Stomach (tissue), 9 donors: Measurements from ENCODE around the gene SERPIND1. TPM values are rescaled to one million over a fixed set of nuclear protein-coding genes. Genes with fewer than 3 reads are reported as not detected.
"Not testable (repeated sequence)": the region's sequence is repeated elsewhere in the genome, so short reads cannot be mapped to it uniquely, and the experiment has no call there.

Experiments
- DNase-seq, 2 donors: peaks; one replicate each; pipeline versions ENCODE4 v3.0.0 to v3.0.0-alpha.2; 2013 to 2019
- H3K27ac ChIP-seq, 5 donors: fragments of 200-600 bp in 4 of 5; sonication (generic) in 4 of 5; one replicate each; pipeline ENCODE4 v1.5.1; 2013 to 2019; ENCODE audit warnings: mild to moderate bottlenecking in 1 of 5, moderate library complexity in 1 of 5
- H3K27me3 ChIP-seq, 3 donors: fragments of 200-600 bp; sonication (generic); one replicate each; pipeline ENCODE4 v1.5.1; 2017 to 2019; ENCODE audit warnings: mixed run types in 1 of 3
- H3K36me3 ChIP-seq, 4 donors: fragments of 200-600 bp; sonication (generic); 1 replicate in 3 of 4; 2 replicates in 1 of 4; pipeline ENCODE4 v1.5.1; 2016 to 2019
- H3K4me1 ChIP-seq, 4 donors: fragments of 200-600 bp; sonication (generic); one replicate each; pipeline ENCODE4 v1.5.1; 2016 to 2019
- H3K4me3 ChIP-seq, 4 donors: fragments of 200-600 bp; sonication (generic) in 3 of 4; one replicate each; pipeline ENCODE4 v1.5.1; 2016 to 2019; ENCODE audit warnings: mild to moderate bottlenecking in 1 of 4
- H3K9me3 ChIP-seq, 4 donors: fragments of 200-600 bp; sonication (generic); one replicate each; pipeline ENCODE4 v1.5.1; 2016 to 2019
- CTCF ChIP-seq, 7 experiments: fragments of 450-650 bp in 4 of 7; fragments of 200-600 bp in 3 of 7; sonication (generic) in 3 of 7; IDR thresholded peaks; one replicate each; pipeline ENCODE4 v1.5.1; 2016 to 2019; ENCODE audit warnings: antibody characterized with exemption in 7 of 7, control low read depth in 2 of 7, mild to moderate bottlenecking in 1 of 7
- EP300 ChIP-seq: sonication (generic); formaldehyde crosslinking; IDR thresholded peaks from one replicate; pipeline ENCODE4 v1.6.1; 2017; ENCODE audit warnings: antibody characterized with exemption
- POLR2A ChIP-seq, 4 donors: fragments of 450-650 bp; IDR thresholded peaks; one replicate each; pipeline ENCODE4 v1.6.1; 2016; ENCODE audit warnings: antibody characterized with exemption in 4 of 4, control low read depth in 2 of 4, mild to moderate bottlenecking in 1 of 4, moderate library complexity in 1 of 4
- POLR2AphosphoS5 ChIP-seq, 3 donors: sonication (generic); formaldehyde crosslinking; IDR thresholded peaks; one replicate each; pipeline ENCODE4 v1.6.1; 2016; ENCODE audit warnings: antibody characterized with exemption in 3 of 3
- WGBS, 5 donors: extraction: QIAGEN DNeasy Blood & Tissue Kit in 3 of 5; methylation state at CpG; one replicate each; pipeline versions ENCODE4 v1.1.5 to v1.1.7; 2013 to 2018; 5-methylcytosine and 5-hydroxymethylcytosine counted together
- intact Hi-C: fragments of 100-400 bp; cut with DNase I; formaldehyde crosslinking; loops from one replicate; pipeline ENCODE4 v1.15.1; 2023; ENCODE audit warnings: low total_unique reads
- polyA plus RNA-seq, 3 donors: library from polyadenylated mRNA; stranded (reverse); fragments of 200-250 nt; gene quantifications; one replicate each; pipeline ENCODE4 v1.2.3, GENCODE V29; 2013
- total RNA-seq, 5 donors: library from RNA; depleted of rRNA; stranded (reverse); fragments of >200 nt; gene quantifications; one replicate each; pipeline versions ENCODE4 v1.1.0 to v1.2.3, GENCODE V29; 2014 to 2016
- donor health status: healthy with polysubstance abuse.
- donor health status: Bipolar disorder and iron deficiency.
- donor health status: healthy.

The SERPIND1 gene
- total and polyA plus RNA-seq, 8 donors = 0.10 to 0.55 (median 0.46) TPM; not detected in 5

GRCh38 chr22:20822240-20822639 lies 48.3 kb downstream of the SERPIND1 start:
- no peak for DNase-seq
- Histone ChIP-seq H3K27me3 (no peaks in the 10 kb centered on the region), H3K4me3 (no peak overlapping the region), H3K9me3 (no peaks in the 10 kb centered on the region), H3K4me1 (no peaks in the 10 kb centered on the region), H3K27ac (no peak overlapping the region), H3K36me3 (peaks cover 28 to 94% (median 82%) of the 10 kb centered on the region in 4 donors)
- intact Hi-C loops = no loop called here
- WGBS, 5 donors = 96 to 100% (median 98%) methylated on average over 5 of the region's 5 CpGs
- TF ChIP-seq CTCF (IDR thresholded peaks at IDR 0.05) (no peak), EP300 (no peak), POLR2AphosphoS5 (IDR thresholded peaks at IDR 0.05) (no peak)

GRCh38 chr22:20823264-20823663 lies 49.4 kb downstream of the SERPIND1 start:
- TF ChIP-seq POLR2AphosphoS5 (IDR thresholded peaks at IDR 0.05) (no peak), POLR2A (IDR thresholded peaks at IDR 0.05) (no peak), CTCF (IDR thresholded peaks at IDR 0.05) (no peak)
- H3K27me3 ChIP-seq = no peaks in the 10 kb centered on the region
- H3K4me3 ChIP-seq = no peak overlapping the region
- 93 to 100% (median 100%) methylated on average over 1 of the region's 1 CpG for WGBS, 5 donors
- no peak overlapping the region for H3K27ac ChIP-seq
- H3K9me3 ChIP-seq = no peaks in the 10 kb centered on the region
- no peak for DNase-seq
- no peaks in the 10 kb centered on the region for H3K4me1 ChIP-seq
- intact Hi-C loops = no loop called here
- peaks cover 32 to 93% (median 80%) of the 10 kb centered on the region in 4 donors for H3K36me3 ChIP-seq

- peaks cover 20 to 87% (median 74%) of the 10 kb centered on the region in 4 donors for H3K36me3 ChIP-seq
- H3K9me3 ChIP-seq, H3K27ac ChIP-seq, DNase-seq, H3K27me3 ChIP-seq, H3K4me1 ChIP-seq, H3K4me3 ChIP-seq, intact Hi-C loops: not testable (repeated sequence)
- WGBS, 5 donors = 94 to 99% (median 97%) methylated on average over 4 of the region's 4 CpGs
These were observed 51.3 kb downstream of the SERPIND1 start for GRCh38 chr22:20825216-20825615.

- H3K9me3 ChIP-seq = no peaks in the 10 kb centered on the region
- no peak for DNase-seq
- WGBS, 5 donors = 90 to 95% (median 94%) methylated on average over 6 of the region's 6 CpGs
- H3K27me3 ChIP-seq = no peaks in the 10 kb centered on the region
- H3K36me3 ChIP-seq = peaks cover 17 to 87% (median 74%) of the 10 kb centered on the region in 4 donors
- intact Hi-C loops = no loop called here
- no peak for TF ChIP-seq EP300
- TF ChIP-seq POLR2A (IDR thresholded peaks at IDR 0.05) = no peak
- no peak for TF ChIP-seq POLR2AphosphoS5 (IDR thresholded peaks at IDR 0.05)
- H3K4me1 ChIP-seq = no peaks in the 10 kb centered on the region
- H3K27ac ChIP-seq = no peak overlapping the region
- H3K4me3 ChIP-seq = no peak overlapping the region
These were observed 51.7 kb downstream of the SERPIND1 start for GRCh38 chr22:20825624-20826023.

- intact Hi-C loops, H3K27ac ChIP-seq, H3K27me3 ChIP-seq, DNase-seq, H3K4me3 ChIP-seq, H3K4me1 ChIP-seq, H3K9me3 ChIP-seq: not testable (repeated sequence)
- peaks cover 18 to 87% (median 74%) of the 10 kb centered on the region in 4 donors for H3K36me3 ChIP-seq
- 74 to 83% (median 78%) methylated on average over 5 of the region's 5 CpGs for WGBS, 5 donors
These were observed 52.6 kb downstream of the SERPIND1 start for GRCh38 chr22:20826373-20827152.

GRCh38 chr22:20829491-20830134 lies 55.7 kb downstream of the SERPIND1 start:
- H3K4me3 ChIP-seq = no peak overlapping the region
- H3K4me1 ChIP-seq = no peaks in the 10 kb centered on the region
- intact Hi-C loops = no loop called here
- no peaks in the 10 kb centered on the region for H3K27me3 ChIP-seq
- H3K9me3 ChIP-seq = no peaks in the 10 kb centered on the region
- H3K27ac ChIP-seq = no peak overlapping the region
- H3K36me3 ChIP-seq = peaks cover 31 to 88% (median 73%) of the 10 kb centered on the region in 4 donors
- WGBS, 5 donors = 77 to 88% (median 79%) methylated on average over 3 of the region's 3 CpGs
- TF ChIP-seq POLR2A (IDR thresholded peaks at IDR 0.05) = no peak
- TF ChIP-seq EP300 = no peak
- no peak for TF ChIP-seq CTCF (IDR thresholded peaks at IDR 0.05)
- TF ChIP-seq POLR2AphosphoS5 (IDR thresholded peaks at IDR 0.05) = no peak
- no peak for DNase-seq
